ENCODE results near the gene TAF1B. TPM values are rescaled to one million over a fixed set of nuclear protein-coding genes. Genes with fewer than 3 reads are reported as not detected.

Gene TAF1B
- total and polyA plus RNA-seq, 4 donors, result 16.7 to 43.5 (median 24.0) TPM

- WGBS (ENCODE audit: insufficient coverage), result no CpG with 5 or more reads among the region's 7 CpGs
These were observed 52.7 kb downstream of the TAF1B start for GRCh38 chr2:9895669-9896590.

GRCh38 chr2:9897331-9897737, 54.1 kb downstream of the TAF1B start:
- H3K27ac ChIP-seq (ENCODE audit: low read depth, low read length), result peak overlapping the region; percentile 52
- 20% methylated on average over 1 of the region's 3 CpGs for WGBS (ENCODE audit: insufficient coverage)

More at GRCh38 chr2:9895669-9896590, 52.7 kb downstream of the TAF1B start:
- peak overlapping the region; percentile 48 for H3K27ac ChIP-seq (ENCODE audit: low read depth, low read length)
- H3K9me3 ChIP-seq (ENCODE audit: control insufficient read depth, insufficient read depth, low read length), result no peaks in the 10 kb centered on the region
- peak in 2 of 6 donors; percentile 71 to 75 for DNase-seq (ENCODE audit: low read depth in 4 of 6, low spot score in 6 of 6)
- peaks cover 3% of the 10 kb centered on the region for H3K4me1 ChIP-seq (ENCODE audit: control insufficient read depth, insufficient read depth, low read length)
- no peaks in the 10 kb centered on the region for H3K27me3 ChIP-seq (ENCODE audit: control insufficient read depth, insufficient read depth, low read length)
- no peak overlapping the region for H3K4me3 ChIP-seq (ENCODE audit: low read depth, low read length)
- no peaks in the 10 kb centered on the region for H3K36me3 ChIP-seq (ENCODE audit: control insufficient read depth, insufficient read depth, low read length)

GRCh38 chr2:9897846-9898245, 54.6 kb downstream of the TAF1B start:
- Histone ChIP-seq H3K27ac (ENCODE audit: low read depth, low read length) (peak overlapping the region; percentile 52), H3K4me3 (ENCODE audit: low read depth, low read length) (no peak overlapping the region), H3K4me1 (ENCODE audit: control insufficient read depth, insufficient read depth, low read length) (peaks cover 3% of the 10 kb centered on the region), H3K36me3 (ENCODE audit: control insufficient read depth, insufficient read depth, low read length) (no peaks in the 10 kb centered on the region), H3K9me3 (ENCODE audit: control insufficient read depth, insufficient read depth, low read length) (no peaks in the 10 kb centered on the region), H3K27me3 (ENCODE audit: control insufficient read depth, insufficient read depth, low read length) (no peaks in the 10 kb centered on the region)
- peak in 2 of 6 donors; percentile 19 to 37 for DNase-seq (ENCODE audit: low read depth in 4 of 6, low spot score in 6 of 6)
- WGBS (ENCODE audit: insufficient coverage), result no CpG with 5 or more reads among the region's 2 CpGs

More at GRCh38 chr2:9897331-9897737, 54.1 kb downstream of the TAF1B start:
- Histone ChIP-seq H3K36me3 (ENCODE audit: control insufficient read depth, insufficient read depth, low read length) (no peaks in the 10 kb centered on the region), H3K4me1 (ENCODE audit: control insufficient read depth, insufficient read depth, low read length) (peaks cover 3% of the 10 kb centered on the region), H3K4me3 (ENCODE audit: low read depth, low read length) (no peak overlapping the region), H3K9me3 (ENCODE audit: control insufficient read depth, insufficient read depth, low read length) (no peaks in the 10 kb centered on the region), H3K27me3 (ENCODE audit: control insufficient read depth, insufficient read depth, low read length) (no peaks in the 10 kb centered on the region)
- peak in 2 of 6 donors; percentile 12 to 73 for DNase-seq (ENCODE audit: low read depth in 4 of 6, low spot score in 6 of 6)

DNA sequence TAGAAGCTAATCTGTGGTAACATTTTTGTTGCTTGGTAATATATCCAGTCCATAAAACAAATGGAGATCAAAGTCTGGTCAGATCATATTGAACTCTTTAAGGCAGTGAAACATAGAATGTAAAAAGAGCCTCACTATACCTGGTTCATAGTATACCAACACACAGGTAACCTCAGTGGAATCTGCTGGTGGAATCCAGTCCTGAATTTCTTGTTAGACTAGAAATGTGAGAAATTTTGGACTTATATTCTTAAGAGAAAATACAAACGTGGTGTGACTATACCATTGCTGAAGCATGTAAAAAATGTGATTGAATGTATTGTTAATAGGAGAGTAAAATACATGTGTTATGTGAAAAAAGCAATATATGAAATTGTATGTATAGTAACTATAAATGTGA, 62.1 kb downstream of the TAF1B start:
- no peak for DNase-seq (ENCODE audit: low read depth in 4 of 6, low spot score in 6 of 6)
- no peaks in the 10 kb centered on the region for H3K9me3 ChIP-seq (ENCODE audit: control insufficient read depth, insufficient read depth, low read length)
- no peaks in the 10 kb centered on the region for H3K4me1 ChIP-seq (ENCODE audit: control insufficient read depth, insufficient read depth, low read length)
- H3K36me3 ChIP-seq (ENCODE audit: control insufficient read depth, insufficient read depth, low read length), result peaks cover 3% of the 10 kb centered on the region
- H3K27ac ChIP-seq (ENCODE audit: low read depth, low read length), result no peak overlapping the region
- H3K27me3 ChIP-seq (ENCODE audit: control insufficient read depth, insufficient read depth, low read length), result no peaks in the 10 kb centered on the region
- no CpG with 5 or more reads among the region's 1 CpG for WGBS (ENCODE audit: insufficient coverage)
- no peak overlapping the region for H3K4me3 ChIP-seq (ENCODE audit: low read depth, low read length)

GRCh38 chr2:9907402-9907801, 64.1 kb downstream of the TAF1B start:
- Histone ChIP-seq H3K9me3 (ENCODE audit: control insufficient read depth, insufficient read depth, low read length) (no peaks in the 10 kb centered on the region), H3K4me1 (ENCODE audit: control insufficient read depth, insufficient read depth, low read length) (no peaks in the 10 kb centered on the region), H3K27ac (ENCODE audit: low read depth, low read length) (no peak overlapping the region), H3K36me3 (ENCODE audit: control insufficient read depth, insufficient read depth, low read length) (peaks cover 3% of the 10 kb centered on the region), H3K27me3 (ENCODE audit: control insufficient read depth, insufficient read depth, low read length) (no peaks in the 10 kb centered on the region), H3K4me3 (ENCODE audit: low read depth, low read length) (no peak overlapping the region)
- no peak for DNase-seq (ENCODE audit: low read depth in 4 of 6, low spot score in 6 of 6)
- WGBS (ENCODE audit: insufficient coverage), result 98% methylated on average over 5 of the region's 7 CpGs

DNA sequence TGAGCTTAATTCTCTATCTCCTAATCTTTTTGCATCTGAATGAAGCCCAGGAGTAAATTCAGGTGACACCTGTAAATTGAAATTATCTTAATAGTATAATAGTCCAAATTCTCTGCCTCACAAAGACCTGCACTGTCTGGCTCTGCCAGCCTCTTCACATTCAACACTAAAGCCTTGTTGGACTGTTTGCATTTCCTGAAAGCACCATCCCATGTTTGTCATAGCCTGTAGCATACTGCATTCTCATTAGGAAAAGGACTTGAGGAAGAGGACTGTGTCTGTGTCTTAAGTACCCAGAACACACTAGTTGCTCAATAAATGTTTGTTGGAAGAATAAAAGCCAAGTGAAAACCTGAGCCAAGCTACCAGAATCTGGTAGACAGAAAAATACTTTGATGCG, 65.4 kb downstream of the TAF1B start:
- Histone ChIP-seq H3K4me1 (ENCODE audit: control insufficient read depth, insufficient read depth, low read length) (no peaks in the 10 kb centered on the region), H3K27me3 (ENCODE audit: control insufficient read depth, insufficient read depth, low read length) (no peaks in the 10 kb centered on the region), H3K36me3 (ENCODE audit: control insufficient read depth, insufficient read depth, low read length) (peaks cover 3% of the 10 kb centered on the region), H3K27ac (ENCODE audit: low read depth, low read length) (no peak overlapping the region), H3K4me3 (ENCODE audit: low read depth, low read length) (no peak overlapping the region), H3K9me3 (ENCODE audit: control insufficient read depth, insufficient read depth, low read length) (no peaks in the 10 kb centered on the region)
- DNase-seq (ENCODE audit: low read depth in 4 of 6, low spot score in 6 of 6), result no peak
- WGBS (ENCODE audit: insufficient coverage), result no CpG with 5 or more reads among the region's 1 CpG

- Histone ChIP-seq H3K4me1 (ENCODE audit: control insufficient read depth, insufficient read depth, low read length) (no peaks in the 10 kb centered on the region), H3K27ac (ENCODE audit: low read depth, low read length) (no peak overlapping the region), H3K9me3 (ENCODE audit: control insufficient read depth, insufficient read depth, low read length) (no peaks in the 10 kb centered on the region), H3K36me3 (ENCODE audit: control insufficient read depth, insufficient read depth, low read length) (peaks cover 3% of the 10 kb centered on the region), H3K27me3 (ENCODE audit: control insufficient read depth, insufficient read depth, low read length) (no peaks in the 10 kb centered on the region), H3K4me3 (ENCODE audit: low read depth, low read length) (no peak overlapping the region)
- WGBS (ENCODE audit: insufficient coverage), result no CpG with 5 or more reads among the region's 2 CpGs
- DNase-seq (ENCODE audit: low read depth in 4 of 6, low spot score in 6 of 6), result no peak
These were observed 65.8 kb downstream of the TAF1B start for GRCh38 chr2:9909106-9909505.

GRCh38 chr2:9910699-9911098, 67.4 kb downstream of the TAF1B start:
- Histone ChIP-seq H3K27ac (ENCODE audit: low read depth, low read length) (no peak overlapping the region), H3K27me3 (ENCODE audit: control insufficient read depth, insufficient read depth, low read length) (no peaks in the 10 kb centered on the region)
- 82% methylated on average over 2 of the region's 4 CpGs for WGBS (ENCODE audit: insufficient coverage)

DNA sequence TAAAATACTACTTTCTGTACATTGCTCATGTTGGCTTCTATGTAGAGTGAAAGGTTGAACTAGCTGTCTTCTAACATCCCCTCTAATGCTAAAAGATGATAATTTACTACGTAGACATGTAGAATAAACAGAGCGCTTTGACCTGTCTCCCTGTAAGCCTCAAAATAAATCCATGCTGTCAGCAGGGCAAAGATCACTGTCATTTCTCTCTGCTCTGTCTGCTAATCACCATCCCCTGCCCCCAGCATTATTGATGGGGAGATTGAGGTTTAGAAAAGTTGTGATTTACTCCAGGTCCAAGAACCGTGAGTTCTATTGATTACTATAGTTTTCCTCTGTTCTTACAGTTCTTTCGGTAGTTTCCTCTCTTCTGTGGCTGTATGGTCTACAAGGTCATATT, 69.2 kb downstream of the TAF1B start:
- Histone ChIP-seq H3K36me3 (ENCODE audit: control insufficient read depth, insufficient read depth, low read length) (peaks cover 9% of the 10 kb centered on the region), H3K4me3 (ENCODE audit: low read depth, low read length) (no peak overlapping the region), H3K4me1 (ENCODE audit: control insufficient read depth, insufficient read depth, low read length) (no peaks in the 10 kb centered on the region), H3K27ac (ENCODE audit: low read depth, low read length) (no peak overlapping the region), H3K27me3 (ENCODE audit: control insufficient read depth, insufficient read depth, low read length) (no peaks in the 10 kb centered on the region), H3K9me3 (ENCODE audit: control insufficient read depth, insufficient read depth, low read length) (no peaks in the 10 kb centered on the region)
- no CpG with 5 or more reads among the region's 4 CpGs for WGBS (ENCODE audit: insufficient coverage)
- DNase-seq (ENCODE audit: low read depth in 4 of 6, low spot score in 6 of 6), result no peak

More at GRCh38 chr2:9910699-9911098, 67.4 kb downstream of the TAF1B start:
- H3K36me3 ChIP-seq (ENCODE audit: control insufficient read depth, insufficient read depth, low read length), result peaks cover 10% of the 10 kb centered on the region
- no peaks in the 10 kb centered on the region for H3K9me3 ChIP-seq (ENCODE audit: control insufficient read depth, insufficient read depth, low read length)
- DNase-seq (ENCODE audit: low read depth in 4 of 6, low spot score in 6 of 6), result no peak
- no peak overlapping the region for H3K4me3 ChIP-seq (ENCODE audit: low read depth, low read length)
- H3K4me1 ChIP-seq (ENCODE audit: control insufficient read depth, insufficient read depth, low read length), result no peaks in the 10 kb centered on the region
